Bronchial epithelial cell (primary cell): Measurements from ENCODE around the gene ACSL6. TPM values are rescaled to one million over a fixed set of nuclear protein-coding genes. Genes with fewer than 3 reads are reported as not detected.

Experiments used
- DNase-seq: peaks from one replicate; pipeline ENCODE4 v3.0.0-alpha.2; 2010; ENCODE audit warnings: low read depth
- FAIRE-seq: peaks from 2 replicates; lab custom pipeline; 2011; peaks lifted over from hg19 to GRCh38; lab: Jason Lieb, UNC
- H3K27me3 ChIP-seq: 2 replicates; pipeline ENCODE4 v1.5.1; 2011; ENCODE audit warnings: low read length; ENCODE audit not compliant: control insufficient read depth, insufficient read depth
- H3K36me3 ChIP-seq: 2 replicates; pipeline ENCODE4 v1.5.1; 2011; ENCODE audit warnings: low read length; ENCODE audit not compliant: control insufficient read depth, insufficient read depth
- H3K4me3 ChIP-seq: 2 replicates; pipeline ENCODE4 v1.5.1; 2011; ENCODE audit warnings: mild to moderate bottlenecking, low read depth, low read length, control low read depth
- CTCF ChIP-seq: IDR thresholded peaks from 2 replicates; pipeline ENCODE4 v1.5.1; 2011; ENCODE audit warnings: mild to moderate bottlenecking, moderate library complexity, low read length, control low read depth, inconsistent platforms; ENCODE audit not compliant: insufficient read depth, severe bottlenecking
- total RNA-seq: library from RNA; depleted of rRNA; stranded (reverse); fragments of >200 nt; gene quantifications from 2 replicates; pipeline ENCODE4 v1.2.1, GENCODE V29; 2014

ACSL6 gene
- total RNA-seq, 1 donor from 2014 or later: 0.26 TPM

GRCh38 chr5:131973089-131973712 lies 38.3 kb downstream of the ACSL6 start:
- TF ChIP-seq CTCF: no peak
- Histone ChIP-seq H3K27me3 (no peaks in the 10 kb centered on the region), H3K36me3 (no peaks in the 10 kb centered on the region), H3K4me3 (no peak overlapping the region)
- FAIRE-seq: no peak
- no peak for DNase-seq

- TF ChIP-seq CTCF: no peak
- FAIRE-seq (no peak), DNase-seq (no peak)
- no peak overlapping the region for H3K4me3 ChIP-seq
- H3K27me3 ChIP-seq: no peaks in the 10 kb centered on the region
- H3K36me3 ChIP-seq: no peaks in the 10 kb centered on the region
These were observed 43.0 kb downstream of the ACSL6 start for GRCh38 chr5:131968396-131968954.

GRCh38 chr5:131966551-131966950 lies 44.9 kb downstream of the ACSL6 start:
- Histone ChIP-seq H3K27me3 (no peaks in the 10 kb centered on the region), H3K36me3 (no peaks in the 10 kb centered on the region), H3K4me3 (no peak overlapping the region)
- FAIRE-seq: no peak
- no peak for DNase-seq
- TF ChIP-seq CTCF: no peak

GRCh38 chr5:131965826-131966415 lies 45.5 kb downstream of the ACSL6 start:
- Histone ChIP-seq H3K27me3 (no peaks in the 10 kb centered on the region), H3K4me3 (no peak overlapping the region), H3K36me3 (no peaks in the 10 kb centered on the region)
- FAIRE-seq (no peak), DNase-seq (no peak)
- TF ChIP-seq CTCF: no peak

- DNase-seq (peak; percentile 3), FAIRE-seq (no peak)
- Histone ChIP-seq H3K4me3 (no peak overlapping the region), H3K36me3 (no peaks in the 10 kb centered on the region), H3K27me3 (no peaks in the 10 kb centered on the region)
- TF ChIP-seq CTCF: no peak
These were observed 51.6 kb downstream of the ACSL6 start for GRCh38 chr5:131959906-131960305.

- Histone ChIP-seq H3K4me3 (no peak overlapping the region), H3K27me3 (no peaks in the 10 kb centered on the region), H3K36me3 (no peaks in the 10 kb centered on the region)
- DNase-seq (no peak), FAIRE-seq (no peak)
- no peak for TF ChIP-seq CTCF
These were observed 52.3 kb downstream of the ACSL6 start for GRCh38 chr5:131959136-131959535.
